H1 (cell line): ENCODE data around the gene NXN. TPM values are rescaled to one million over a fixed set of nuclear protein-coding genes. Genes with fewer than 3 reads are reported as not detected.
"Not testable (repeated sequence)": the region's sequence is repeated elsewhere in the genome, so short reads cannot be mapped to it uniquely, and the experiment has no call there.

Experiments
- CTCF ChIA-PET: fragments of 300-600 bp; sonication (Branson Sonifier 250); formaldehyde crosslinking; loops from one replicate; lab custom pipeline; 2021; ENCODE audit not compliant: partially characterized antibody; lab: Charles Lee
- POLR2A ChIA-PET: fragments of 300-600 bp; sonication (Branson Sonifier 250); formaldehyde crosslinking; loops from one replicate; lab custom pipeline; 2021; ENCODE audit warnings: inconsistent platforms; ENCODE audit not compliant: partially characterized antibody; lab: Charles Lee
- DNase-seq, 2 experiments: peaks; one replicate each; pipeline versions ENCODE4 v3.0.0 to v3.0.0-alpha.2; 2010 to 2022; ENCODE audit warnings: low spot score in 2 of 2, low read depth in 1 of 2, mixed read lengths in 1 of 2
- FAIRE-seq: peaks from 2 replicates; lab custom pipeline; 2011; peaks lifted over from hg19 to GRCh38; lab: Jason Lieb, UNC
- H2AFZ ChIP-seq: 2 replicates; pipeline ENCODE4 v1.8.1; 2012; ENCODE audit warnings: low read length, inconsistent platforms
- H2AK5ac ChIP-seq: 2 replicates; pipeline ENCODE4 v1.6.1; 2013; ENCODE audit warnings: low read depth, low read length
- H2BK120ac ChIP-seq: replicated peaks from 2 replicates; pipeline ENCODE3; 2013; ENCODE audit warnings: low read depth, low read length, inconsistent platforms
- H2BK12ac ChIP-seq: 2 replicates; pipeline ENCODE4 v1.6.1; 2013; ENCODE audit warnings: low read depth, low read length
- H2BK15ac ChIP-seq: 2 replicates; pipeline ENCODE4 v1.6.1; 2013; ENCODE audit warnings: low read length
- H2BK20ac ChIP-seq: 2 replicates; pipeline ENCODE4 v1.6.1; 2013; ENCODE audit warnings: low read length
- H2BK5ac ChIP-seq: 2 replicates; pipeline ENCODE4 v1.6.1; 2013; ENCODE audit warnings: low read depth, low read length
- H3K14ac ChIP-seq: 2 replicates; pipeline ENCODE4 v1.6.1; 2013; ENCODE audit warnings: inconsistent platforms; ENCODE audit not compliant: insufficient read length
- H3K18ac ChIP-seq: 2 replicates; pipeline ENCODE4 v1.6.1; 2013; ENCODE audit warnings: low read length; ENCODE audit errors: extremely low read depth
- H3K23ac ChIP-seq: 2 replicates; pipeline ENCODE4 v1.6.1; 2013; ENCODE audit warnings: inconsistent platforms; ENCODE audit not compliant: insufficient read length
- H3K23me2 ChIP-seq: 2 replicates; pipeline ENCODE4 v1.6.1; 2013; ENCODE audit warnings: low read depth, low read length
- H3K27ac ChIP-seq: 2 replicates; pipeline ENCODE4 v1.6.1; 2011; ENCODE audit warnings: low read depth, low read length, inconsistent platforms
- H3K27me3 ChIP-seq, 4 experiments: replicated peaks in 1 of 4; 1 replicate in 1 of 4; 2 replicates in 3 of 4; pipeline versions ENCODE4 v1.6.1 to v1.8.1; 2011 to 2013; ENCODE audit warnings: low read length in 3 of 4, mild to moderate bottlenecking in 3 of 4, inconsistent platforms in 2 of 4, mixed read lengths in 2 of 4, moderate library complexity in 1 of 4; ENCODE audit not compliant: control insufficient read depth in 3 of 4, insufficient read depth in 3 of 4; ENCODE audit errors: extremely low read depth in 1 of 4
- H3K36me3 ChIP-seq, 4 experiments: 2 replicates each; pipeline versions ENCODE4 v1.6.1 to v1.8.1; 2011 to 2013; ENCODE audit warnings: mild to moderate bottlenecking in 4 of 4, low read length in 3 of 4, moderate library complexity in 2 of 4, control low read depth in 1 of 4, inconsistent platforms in 1 of 4; ENCODE audit not compliant: insufficient read depth in 4 of 4, control insufficient read depth in 2 of 4
- H3K4ac ChIP-seq: replicated peaks from 2 replicates; pipeline ENCODE3; 2013; ENCODE audit warnings: low read length, low read depth, mixed read lengths, inconsistent platforms; ENCODE audit not compliant: insufficient read length
- H3K4me1 ChIP-seq, 4 experiments: replicated peaks in 1 of 4; 1 replicate in 1 of 4; 2 replicates in 3 of 4; pipeline versions ENCODE4 v1.6.1 to v1.8.1; 2011 to 2013; ENCODE audit warnings: low read length in 3 of 4, inconsistent platforms in 2 of 4, mixed read lengths in 1 of 4; ENCODE audit not compliant: insufficient read depth in 4 of 4, control insufficient read depth in 3 of 4
- H3K4me2 ChIP-seq, 2 experiments: 2 replicates each; pipeline versions ENCODE4 v1.6.1 to v1.8.1; 2011 to 2013; ENCODE audit warnings: low read depth in 2 of 2, low read length in 2 of 2, control low read depth in 1 of 2, inconsistent platforms in 1 of 2, mild to moderate bottlenecking in 1 of 2; ENCODE audit not compliant: insufficient read depth in 1 of 2
- H3K4me3 ChIP-seq, 4 experiments: fragments of 200-600, 300-600 bp in 1 of 4; sonication (generic), shearing (Covaris generic), sonication (Bioruptor Twin) in 1 of 4; 2 replicates each; pipeline versions ENCODE4 v1.5.1 to v1.8.1; 2011 to 2016; ENCODE audit warnings: low read length in 4 of 4, low read depth in 3 of 4, control low read depth in 2 of 4, inconsistent platforms in 2 of 4, mild to moderate bottlenecking in 2 of 4, mixed read lengths in 1 of 4, moderate library complexity in 1 of 4; ENCODE audit not compliant: insufficient read depth in 2 of 4; ENCODE audit errors: extremely low read depth in 1 of 4
- H3K56ac ChIP-seq: replicated peaks from 2 replicates; pipeline ENCODE3; 2013; ENCODE audit warnings: low read depth, mild to moderate bottlenecking, mixed read lengths, low read length, inconsistent platforms; ENCODE audit not compliant: insufficient read length
- H3K79me1 ChIP-seq: 2 replicates; pipeline ENCODE4 v1.6.1; 2013; ENCODE audit warnings: low read depth, low read length, control low read depth
- H3K79me2 ChIP-seq, 2 experiments: 2 replicates each; pipeline versions ENCODE4 v1.6.1 to v1.8.1; 2012 to 2013; ENCODE audit warnings: low read length in 2 of 2, mild to moderate bottlenecking in 2 of 2, inconsistent platforms in 1 of 2; ENCODE audit not compliant: insufficient read depth in 2 of 2, control insufficient read depth in 1 of 2
- H3K9ac ChIP-seq, 4 experiments: replicated peaks in 1 of 4; 1 replicate in 1 of 4; 2 replicates in 3 of 4; pipeline versions ENCODE4 v1.6.1 to v1.8.1; 2011 to 2013; ENCODE audit warnings: low read depth in 3 of 4, low read length in 3 of 4, control low read depth in 2 of 4, mild to moderate bottlenecking in 2 of 4, moderate library complexity in 2 of 4, inconsistent platforms in 1 of 4; ENCODE audit errors: extremely low read depth in 1 of 4
- H3K9me3 ChIP-seq, 2 experiments: 2 replicates each; pipeline versions ENCODE4 v1.6.1 to v1.8.1; 2012 to 2013; ENCODE audit warnings: mild to moderate bottlenecking in 2 of 2, moderate library complexity in 2 of 2, control low read depth in 1 of 2, inconsistent platforms in 1 of 2, low read depth in 1 of 2, low read length in 1 of 2, mixed read lengths in 1 of 2; ENCODE audit not compliant: insufficient read depth in 2 of 2
- H4K20me1 ChIP-seq, 2 experiments: replicated peaks in 1 of 2; 2 replicates each; pipeline versions ENCODE3 to v1.8.1; 2011 to 2013; ENCODE audit warnings: inconsistent platforms in 2 of 2, low read length in 2 of 2, mild to moderate bottlenecking in 1 of 2; ENCODE audit not compliant: insufficient read depth in 2 of 2, control insufficient read depth in 1 of 2
- H4K5ac ChIP-seq: 2 replicates; pipeline ENCODE4 v1.6.1; 2013; ENCODE audit warnings: low read length, low read depth, mixed read lengths, inconsistent platforms; ENCODE audit not compliant: insufficient read length
- H4K8ac ChIP-seq: 2 replicates; pipeline ENCODE4 v1.8.0; 2013; ENCODE audit warnings: mild to moderate bottlenecking, moderate library complexity, low read length, inconsistent platforms; ENCODE audit not compliant: insufficient read depth; ENCODE audit errors: extremely low read depth
- H4K91ac ChIP-seq: replicated peaks from 2 replicates; pipeline ENCODE3; 2013; ENCODE audit warnings: low read length, mixed read lengths, inconsistent platforms; ENCODE audit not compliant: insufficient read length
- WGBS, 2 experiments: shearing (Covaris generic) in 1 of 2; methylation state at CpG; one replicate each; pipeline versions ENCODE4 v1.1.6 to v1.1.7; 2013 to 2015; ENCODE audit warnings: low lambda C conversion rate in 2 of 2, mixed read lengths in 2 of 2, inconsistent platforms in 1 of 2, low coverage in 1 of 2, missing lambda C conversion rate in 1 of 2; ENCODE audit not compliant: insufficient replicate concordance in 2 of 2, insufficient coverage in 1 of 2, insufficient read length in 1 of 2; ENCODE audit errors: extremely low coverage in 1 of 2, missing lambda C conversion rate in 1 of 2; 5-methylcytosine and 5-hydroxymethylcytosine counted together
- polyA plus RNA-seq, 7 experiments: library from polyadenylated mRNA; depleted of rRNA in 3 of 7; stranded (reverse) in 5 of 7; unstranded in 2 of 7; fragments of >200 nt in 5 of 7; fragments of 200-250 nt in 2 of 7; gene quantifications; 1 replicate in 5 of 7; 2 replicates in 1 of 7; 4 replicates in 1 of 7; pipeline versions ENCODE4 v1.2.1 to v1.2.3, GENCODE V29; 2011 to 2013; ENCODE audit warnings: missing spikeins in 2 of 7, mixed read lengths in 2 of 7
- total RNA-seq: library from RNA; stranded (reverse); fragmentation: NEBNext Ultra II Directional; extraction: Animal tissue kit (Norgen Biotek cat#: 25700); gene quantifications from 2 replicates; pipeline ENCODE4 v1.2.1, GENCODE V29; 2021

The NXN gene
- total and polyA plus RNA-seq, 2 of the 8 experiments (the other 6 are each of a cell fraction or from before 2014, with no cell fraction given): 94.1 to 107 TPM

GRCh38 chr17:974778-975177 lies 4.8 kb downstream of the NXN start:
- not testable (repeated sequence) for H4K20me1 ChIP-seq, DNase-seq, H3K56ac ChIP-seq, FAIRE-seq, H2BK20ac ChIP-seq, H2BK12ac ChIP-seq, H2BK5ac ChIP-seq, H3K23me2 ChIP-seq, H3K18ac ChIP-seq, H3K4me3 ChIP-seq, H2BK120ac ChIP-seq, H3K9me3 ChIP-seq, H2AFZ ChIP-seq, H3K27me3 ChIP-seq, H3K9ac ChIP-seq, H4K8ac ChIP-seq, H3K14ac ChIP-seq, H2BK15ac ChIP-seq, H2AK5ac ChIP-seq, H3K36me3 ChIP-seq, H3K23ac ChIP-seq, H3K27ac ChIP-seq, H3K4ac ChIP-seq, H4K91ac ChIP-seq, H4K5ac ChIP-seq
- peaks cover 6 to 34% (median 18%) of the 10 kb centered on the region in 4 experiments for H3K4me1 ChIP-seq
- ChIA-PET CTCF (interaction anchor here (1.1 to 17.5 kb wide), 9 partner anchors 12 to 181 kb away, joined by 3 to 258 read pairs (median 4); partner anchors contain the start of gene TIMM22), POLR2A (interaction anchor here (0.6 to 2.9 kb wide), 5 partner anchors 10 to 184 kb away, joined by 3 to 9 read pairs (median 4); no protein-coding TSS in a partner anchor)
- H3K79me2 ChIP-seq: peaks cover 18 to 83% of the 10 kb centered on the region in 2 experiments
- H3K79me1 ChIP-seq: peaks cover 20% of the 10 kb centered on the region
- 0 out of 4 replicates have a peak overlapping the region, but pooled peaks of 1 of the 2 experiments have one; percentile 28 for H3K4me2 ChIP-seq
- WGBS, 2 experiments: 88% methylated on average over 2 of the region's 2 CpGs; no CpG with 5 or more reads in 1 of the 2 experiments
